ENCODE measurements around the gene KIF2A. TPM values are rescaled to one million over a fixed set of nuclear protein-coding genes. Genes with fewer than 3 reads are reported as not detected.

KIF2A gene
- total and polyA plus RNA-seq, 2 of the 13 experiments (the other 11 are each of a cell fraction or from before 2014, with no cell fraction given), result 8.5 to 19.2 TPM

DNA sequence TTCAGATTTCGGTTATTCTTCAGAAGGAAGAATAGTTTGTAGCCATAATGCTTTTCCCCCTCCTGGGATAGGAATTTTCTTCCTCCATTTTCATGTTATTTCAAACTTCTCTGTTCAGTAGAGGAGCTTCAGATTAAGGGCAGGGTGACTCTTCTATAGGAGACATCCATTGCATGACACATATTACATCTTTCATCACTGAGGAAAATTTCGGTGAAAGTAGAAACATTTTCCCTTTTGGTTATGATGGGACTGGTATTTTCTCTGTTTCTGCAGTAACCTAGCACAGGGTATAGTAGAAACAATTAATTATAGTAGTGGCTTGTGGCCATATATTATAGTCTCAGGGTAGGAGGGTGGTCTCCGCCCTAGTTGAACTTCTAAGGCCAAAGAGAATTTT, 107.7 kb downstream of the KIF2A start:
- DNase-seq (ENCODE audit: low spot score) (no peak), FAIRE-seq (no peak), ATAC-seq (no peak)
- Histone ChIP-seq H3K27ac (ENCODE audit: extremely low read length, insufficient read depth, low read length) (peak overlapping the region; percentile 85), H3K79me2 (ENCODE audit: insufficient read depth, low read length) (peaks cover 55% of the 10 kb centered on the region), H3K4me1 (ENCODE audit: insufficient read depth, low read length) (peaks cover 19% of the 10 kb centered on the region), H3K4me3 (replicated peaks in 1 of 3; ENCODE audit: insufficient read depth in 1 of 3, low read depth in 2 of 3, low read length in 3 of 3) (peak overlapping the region; percentile 91 to 100 (median 97); a peak in 5 of 6 replicates), H3K36me3 (replicated peaks in 1 of 2; ENCODE audit: control insufficient read depth in 1 of 2, insufficient read depth in 2 of 2, low read length in 2 of 2) (0 out of 5 replicates have a peak, but pooled peaks cover 0 to 13% of the 10 kb centered on the region in 2 experiments), H3K4me2 (ENCODE audit: low read depth, low read length) (peak overlapping the region; percentile 87), H3K9ac (ENCODE audit: insufficient read depth, low read depth, low read length) (peak overlapping the region; percentile 87), H4K20me1 (ENCODE audit: insufficient read depth, low read length) (no peaks in the 10 kb centered on the region; the same call in 1 of the 2 replicates), H3K27me3 (ENCODE audit: control insufficient read depth in 1 of 2, insufficient read depth in 2 of 2, low read length in 2 of 2) (no peaks in the 10 kb centered on the region; a peak in 1 of 5 replicates), H2AFZ (ENCODE audit: low read length) (no peak overlapping the region), H3K9me3 (ENCODE audit: low read length) (no peaks in the 10 kb centered on the region)
- 26% methylated on average over 3 of the region's 3 CpGs for WGBS (ENCODE audit: low lambda C conversion rate)
- in situ Hi-C loops (cut with HindIII; ENCODE audit: extremely low pct_ligation_motif_present, low pct_unique_long_range_greater_than_20kb), result no loop called here
- ChIA-PET CTCF (ENCODE audit: low intra/inter-chr PET ratio, low total read pairs) (no interaction called here), POLR2A (interaction anchor here (0.6 to 3.9 kb wide), 2 partner anchors 10 to 13 kb away, joined by 3 to 115 read pairs; partner anchors contain the start of gene DIMT1)
- TF ChIP-seq ZSCAN25 (CRISPR knock-in tag; IDR thresholded peaks at IDR 0.05), result no peak
- TF ChIP-seq ZNF235 (CRISPR knock-in tag; IDR thresholded peaks at IDR 0.05; ENCODE audit: borderline replicate concordance), result no peak
- no peak for TF ChIP-seq SMAD9 (CRISPR knock-in tag; IDR thresholded peaks at IDR 0.05)
- TF ChIP-seq ZBTB1 (CRISPR knock-in tag; IDR thresholded peaks at IDR 0.05; ENCODE audit: borderline replicate concordance), result no peak
- TF ChIP-seq SAP130 (CRISPR knock-in tag; IDR thresholded peaks at IDR 0.05; ENCODE audit: low read depth), result no peak
- intact Hi-C loops (cut with micrococcal nuclease; ENCODE audit: unreplicated experiment), result no loop called here
- no TSS peak for BruUV-seq (replicated peaks)

- peaks cover 0 to 18% of the 10 kb centered on the region in 2 experiments; a peak in 2 of 5 replicates for H3K36me3 ChIP-seq (replicated peaks in 1 of 2; ENCODE audit: control insufficient read depth in 1 of 2, insufficient read depth in 2 of 2, low read length in 2 of 2)
- H3K27me3 ChIP-seq (ENCODE audit: control insufficient read depth in 1 of 2, insufficient read depth in 2 of 2, low read length in 2 of 2), result no peaks in the 10 kb centered on the region
- no peak overlapping the region for H3K4me3 ChIP-seq (replicated peaks in 1 of 3; ENCODE audit: insufficient read depth in 1 of 3, low read depth in 2 of 3, low read length in 3 of 3)
- no TSS peak for BruUV-seq (replicated peaks)
- peaks cover 17% of the 10 kb centered on the region for H3K4me1 ChIP-seq (ENCODE audit: insufficient read depth, low read length)
- no peak overlapping the region for H3K9ac ChIP-seq (ENCODE audit: insufficient read depth, low read depth, low read length)
- peaks cover 87% of the 10 kb centered on the region for H3K79me2 ChIP-seq (ENCODE audit: insufficient read depth, low read length)
- ATAC-seq, result no peak
- no peak overlapping the region for H3K4me2 ChIP-seq (ENCODE audit: low read depth, low read length)
- no peak for FAIRE-seq
- intact Hi-C loops (cut with micrococcal nuclease; ENCODE audit: unreplicated experiment) (no loop called here), in situ Hi-C loops (cut with HindIII; ENCODE audit: extremely low pct_ligation_motif_present, low pct_unique_long_range_greater_than_20kb) (no loop called here)
- ChIA-PET CTCF (ENCODE audit: low intra/inter-chr PET ratio, low total read pairs) (no interaction called here), POLR2A (interaction anchor here (1.7 kb wide), 1 partner anchor 14 kb away, joined by 4 read pairs; the partner anchor contains the start of gene DIMT1)
- H3K27ac ChIP-seq (ENCODE audit: extremely low read length, insufficient read depth, low read length), result no peak overlapping the region
- 94% methylated on average over 4 of the region's 4 CpGs for WGBS (ENCODE audit: low lambda C conversion rate)
- H3K9me3 ChIP-seq (ENCODE audit: low read length), result no peaks in the 10 kb centered on the region
- H2AFZ ChIP-seq (ENCODE audit: low read length), result no peak overlapping the region
- DNase-seq (ENCODE audit: low spot score), result no peak
- no peaks in the 10 kb centered on the region for H4K20me1 ChIP-seq (ENCODE audit: insufficient read depth, low read length)
- TF ChIP-seq ZMYM4 (CRISPR knock-in tag; IDR thresholded peaks at IDR 0.05) (no peak), NR1H2 (CRISPR knock-in tag; IDR thresholded peaks at IDR 0.05; ENCODE audit: borderline replicate concordance, low read depth) (no peak), ZNF839 (CRISPR knock-in tag; IDR thresholded peaks at IDR 0.05; ENCODE audit: borderline replicate concordance) (no peak), TBL1XR1 (IDR thresholded peaks at IDR 0.05; ENCODE audit: borderline replicate concordance, low read length, partially characterized antibody) (no peak), TP53 (CRISPR knock-in tag; conservative IDR thresholded peaks at IDR 0.05) (no peak), MYPOP (CRISPR knock-in tag; IDR thresholded peaks at IDR 0.05) (no peak), SNAPC2 (CRISPR knock-in tag; IDR thresholded peaks at IDR 0.05) (no peak), CREBL2 (CRISPR knock-in tag; IDR thresholded peaks at IDR 0.05; ENCODE audit: borderline replicate concordance) (no peak), NCOA2 (CRISPR knock-in tag; IDR thresholded peaks at IDR 0.05) (no peak), GFI1 (CRISPR knock-in tag; IDR thresholded peaks at IDR 0.05; ENCODE audit: borderline replicate concordance) (no peak), ZNF556 (CRISPR knock-in tag; IDR thresholded peaks at IDR 0.05; ENCODE audit: borderline replicate concordance) (no peak)
- TF ChIP-seq, protein P1, sequence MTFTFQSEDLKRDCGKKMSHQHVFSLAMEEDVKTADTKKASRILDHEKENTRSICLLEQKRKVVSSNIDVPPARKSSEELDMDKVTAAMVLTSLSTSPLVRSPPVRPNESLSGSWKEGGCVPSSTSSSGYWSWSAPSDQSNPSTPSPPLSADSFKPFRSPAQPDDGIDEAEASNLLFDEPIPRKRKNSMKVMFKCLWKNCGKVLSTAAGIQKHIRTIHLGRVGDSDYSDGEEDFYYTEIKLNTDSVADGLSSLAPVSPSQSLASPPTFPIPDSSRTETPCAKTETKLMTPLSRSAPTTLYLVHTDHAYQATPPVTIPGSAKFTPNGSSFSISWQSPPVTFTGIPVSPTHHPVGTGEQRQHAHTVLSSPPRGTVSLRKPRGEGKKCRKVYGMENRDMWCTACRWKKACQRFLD (CRISPR knock-in tag; IDR thresholded peaks at IDR 0.05; ENCODE audit: borderline replicate concordance), result no peak
These were observed 112.6 kb downstream of the KIF2A start for GRCh38 chr5:62418462-62419076.
